Heart right ventricle (tissue), 16 donors: ENCODE results near the gene AKR1E2. TPM values are rescaled to one million over a fixed set of nuclear protein-coding genes. Genes with fewer than 3 reads are reported as not detected.

ENCODE experiments used
- ATAC-seq, 8 donors: fragments of 200-7000 bp; cut with Tn5 transposase; one replicate each; pipeline ENCODE4 v1.9.1; 2020; ENCODE audit warnings: mild to moderate bottlenecking in 8 of 8, moderate library complexity in 8 of 8, moderate number of reproducible peaks in 1 of 8
- DNase-seq, 2 donors: peaks; one replicate each; pipeline ENCODE4 v3.0.0-alpha.2; 2020
- H3K27ac ChIP-seq, 10 donors: fragments of 200-600 bp; sonication (generic) in 2 of 10; one replicate each; pipeline versions ENCODE4 v1.5.0 to v1.8.0; 2020 to 2022; ENCODE audit warnings: mild to moderate bottlenecking in 3 of 10
- H3K27me3 ChIP-seq, 7 donors: fragments of 200-600 bp; one replicate each; pipeline ENCODE4 v1.8.0; 2021 to 2022; ENCODE audit warnings: mild to moderate bottlenecking in 2 of 7
- H3K36me3 ChIP-seq, 9 donors: fragments of 200-600 bp; sonication (generic) in 1 of 9; one replicate each; pipeline versions ENCODE4 v1.5.0 to v1.8.0; 2020 to 2022; ENCODE audit warnings: mild to moderate bottlenecking in 2 of 9
- H3K4me1 ChIP-seq, 9 donors: fragments of 200-600 bp; sonication (generic) in 1 of 9; one replicate each; pipeline versions ENCODE4 v1.5.0 to v1.8.0; 2020 to 2022; ENCODE audit warnings: mild to moderate bottlenecking in 4 of 9
- H3K4me3 ChIP-seq, 10 donors: fragments of 200-600 bp; sonication (generic) in 2 of 10; one replicate each; pipeline versions ENCODE4 v1.5.0 to v1.8.0; 2020 to 2022; ENCODE audit warnings: mild to moderate bottlenecking in 7 of 10, moderate library complexity in 2 of 10
- H3K9me3 ChIP-seq, 11 donors: fragments of 200-600 bp in 10 of 11; sonication (generic) in 2 of 11; one replicate each; pipeline versions ENCODE4 v1.5.0 to v1.8.0; 2013 to 2022; ENCODE audit warnings: mild to moderate bottlenecking in 2 of 11, control low read depth in 1 of 11, moderate library complexity in 1 of 11
- whole genome bisulfite sequencing, 2 donors: extraction: QIAGEN DNeasy Blood & Tissue Kit; methylation state at CpG; one replicate each; pipeline ENCODE4 v1.1.7; 2013; ENCODE audit warnings: inconsistent platforms in 1 of 2; 5-methylcytosine and 5-hydroxymethylcytosine counted together
- intact Hi-C, 10 donors: fragments of 100-400 bp; cut with DNase I; formaldehyde crosslinking; loops; one replicate each; pipeline versions ENCODE4 v1.11.1 to v1.14.2; 2022
- polyA plus RNA-seq, 2 donors: library from polyadenylated mRNA; stranded (reverse); fragments of 200-250 nt; gene quantifications; one replicate each; pipeline ENCODE4 v1.2.3, GENCODE V29; 2013
- total RNA-seq, 10 donors: library from RNA; stranded (reverse); fragmentation: NEBNext Ultra II Directional in 3 of 10; extraction: Animal tissue kit (Norgen Biotek cat#: 25700) in 3 of 10; gene quantifications; one replicate each; pipeline versions ENCODE4 v1.2.1 to v1.2.4, GENCODE V29; 2021 to 2023
- TF ChIP-seq, protein P1 (sequence below), 9 donors: fragments of 200-600 bp; sonication (generic) in 2 of 9; IDR thresholded peaks; one replicate each; pipeline versions ENCODE4 v1.5.0 to v1.8.0; 2021 to 2022; ENCODE audit warnings: antibody characterized with exemption in 9 of 9, mild to moderate bottlenecking in 5 of 9, moderate library complexity in 1 of 9
- donor health status: Arrhythmogenic right ventricular cardiomyopathy.
- donor health status: ischemic (EF 13 %, LVEDD 7.1; RV severe dilation, severe dysfunction).
- donor health status: healthy with polysubstance abuse.
- donor health status: DM: no; HTN: yes; CAD: no.
- donor health status: DM: no; HTN: no; CAD: no.
- donor health status: ischemic (EF 25% LVEDD 6.9; RV normal size, moderate dysfunction).
- donor health status: ischemic (EF 25% LVEDD 5.7; RV mildly dilated, moderate dysfunction).
- donor health status: healthy.
- donor health status: DM: yes; HTN: yes; CAD: no.
- donor health status: Ischemic cardiomyopathy.
- donor health status: ischemic (EF 35%, LVEDD 5.7; RV mildly dilated, moderate dysfunction).
- donor health status: nonischemic (EF 11% LVEDD 7.7; RV severe dilation, severe dysfunction).
- donor health status: DM: yes; HTN: yes; CAD: no.
- donor health status: PGD.
- donor health status: ischemic (EF 29% LVEDD 5.4; RV normal size, mild dysfunction).
- donor health status: nonischemic (EF 23%, LVEDD 6.1; RV moderate dilation, normal function).

Gene AKR1E2
- total and polyA plus RNA-seq, 12 donors = 1.2 to 6.5 (median 4.1) TPM

DNA sequence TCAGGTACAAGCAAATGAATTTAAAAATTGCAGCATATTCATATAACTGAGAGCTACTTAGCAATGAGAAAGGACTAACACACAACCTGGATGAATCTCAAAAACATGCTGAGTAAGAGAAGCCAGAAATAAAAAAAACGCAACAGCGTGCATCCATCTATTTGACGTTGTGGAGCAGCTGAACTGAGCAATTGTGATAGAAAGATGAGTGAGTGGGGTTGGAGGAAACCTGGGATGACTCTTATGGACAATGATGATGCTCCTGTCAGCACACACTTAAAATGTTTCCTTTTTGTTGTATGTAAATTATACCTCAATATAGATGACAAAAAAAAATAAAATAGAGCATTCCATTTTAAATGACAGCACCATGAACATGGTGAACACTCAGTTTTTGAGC, 36.0 kb upstream of the AKR1E2 start:
- DNase-seq (no peak), ATAC-seq (no peak)
- intact Hi-C loops = no loop called here
- Histone ChIP-seq H3K27ac (no peak overlapping the region), H3K4me1 (no peaks in the 10 kb centered on the region), H3K4me3 (no peak overlapping the region), H3K36me3 (no peaks in the 10 kb centered on the region), H3K27me3 (peaks cover 0 to 9% (median 3%) of the 10 kb centered on the region in 7 donors), H3K9me3 (no peaks in the 10 kb centered on the region)
- TF ChIP-seq, protein P1, sequence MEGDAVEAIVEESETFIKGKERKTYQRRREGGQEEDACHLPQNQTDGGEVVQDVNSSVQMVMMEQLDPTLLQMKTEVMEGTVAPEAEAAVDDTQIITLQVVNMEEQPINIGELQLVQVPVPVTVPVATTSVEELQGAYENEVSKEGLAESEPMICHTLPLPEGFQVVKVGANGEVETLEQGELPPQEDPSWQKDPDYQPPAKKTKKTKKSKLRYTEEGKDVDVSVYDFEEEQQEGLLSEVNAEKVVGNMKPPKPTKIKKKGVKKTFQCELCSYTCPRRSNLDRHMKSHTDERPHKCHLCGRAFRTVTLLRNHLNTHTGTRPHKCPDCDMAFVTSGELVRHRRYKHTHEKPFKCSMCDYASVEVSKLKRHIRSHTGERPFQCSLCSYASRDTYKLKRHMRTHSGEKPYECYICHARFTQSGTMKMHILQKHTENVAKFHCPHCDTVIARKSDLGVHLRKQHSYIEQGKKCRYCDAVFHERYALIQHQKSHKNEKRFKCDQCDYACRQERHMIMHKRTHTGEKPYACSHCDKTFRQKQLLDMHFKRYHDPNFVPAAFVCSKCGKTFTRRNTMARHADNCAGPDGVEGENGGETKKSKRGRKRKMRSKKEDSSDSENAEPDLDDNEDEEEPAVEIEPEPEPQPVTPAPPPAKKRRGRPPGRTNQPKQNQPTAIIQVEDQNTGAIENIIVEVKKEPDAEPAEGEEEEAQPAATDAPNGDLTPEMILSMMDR (IDR thresholded peaks at IDR 0.05) = no peak
- 86 to 94% methylated on average over 3 of the region's 3 CpGs for WGBS, 2 donors

DNA sequence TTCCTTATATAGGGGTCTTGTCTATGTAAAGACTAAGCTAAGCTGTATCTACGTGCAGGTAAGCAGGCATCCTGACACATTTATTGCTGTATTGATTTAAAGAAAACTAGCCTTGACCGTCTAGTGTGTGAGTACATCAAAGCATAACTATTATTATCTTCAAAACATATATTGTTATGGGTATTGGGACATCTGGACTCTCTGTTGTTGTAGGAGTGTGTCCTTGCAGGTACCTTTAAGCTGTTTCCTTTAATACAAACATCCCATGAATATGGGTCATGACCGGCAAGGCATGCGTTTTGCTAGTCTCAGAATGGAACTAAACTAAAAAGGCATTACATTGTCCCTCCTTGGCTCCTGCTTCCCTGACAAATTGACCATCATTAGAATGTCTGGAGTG, 35.1 kb upstream of the AKR1E2 start:
- peaks cover 0 to 9% (median 3%) of the 10 kb centered on the region in 7 donors for H3K27me3 ChIP-seq
- 82% methylated on average over 4 of the region's 4 CpGs for WGBS, 2 donors
- no peaks in the 10 kb centered on the region for H3K36me3 ChIP-seq
- no peak for ATAC-seq
- intact Hi-C loops = no loop called here
- H3K4me1 ChIP-seq = no peaks in the 10 kb centered on the region
- DNase-seq = no peak
- TF ChIP-seq, protein P1 (IDR thresholded peaks at IDR 0.05) = no peak
- H3K4me3 ChIP-seq = no peak overlapping the region
- no peaks in the 10 kb centered on the region for H3K9me3 ChIP-seq
- no peak overlapping the region for H3K27ac ChIP-seq

DNA sequence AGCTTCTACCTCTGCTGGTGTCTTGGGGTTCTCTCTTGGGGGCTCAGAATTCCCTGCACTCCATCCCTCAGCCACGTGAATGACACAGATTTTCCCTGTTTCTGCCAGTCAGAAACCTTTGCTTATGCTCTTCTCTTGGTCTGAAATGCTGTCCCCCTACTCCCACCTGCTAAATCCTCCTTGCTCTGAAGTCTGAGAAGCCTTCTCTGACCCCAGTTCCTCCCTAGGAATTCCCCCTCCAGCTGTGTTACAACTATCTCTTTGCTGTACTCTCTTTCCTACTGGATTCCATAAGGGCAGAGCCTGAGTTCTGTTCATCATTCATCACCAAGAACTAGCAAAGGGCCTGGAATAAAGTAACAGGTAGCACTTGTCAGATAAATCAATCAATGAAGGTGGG, 33.6 kb upstream of the AKR1E2 start:
- Histone ChIP-seq H3K4me3 (no peak overlapping the region), H3K9me3 (no peaks in the 10 kb centered on the region), H3K27me3 (peaks cover 0 to 8% (median 0%) of the 10 kb centered on the region in 7 donors), H3K4me1 (no peaks in the 10 kb centered on the region), H3K36me3 (no peaks in the 10 kb centered on the region), H3K27ac (no peak overlapping the region)
- ATAC-seq (no peak), DNase-seq (no peak)
- intact Hi-C loops = no loop called here
- 42 to 58% methylated on average over 1 of the region's 1 CpG for WGBS, 2 donors
- TF ChIP-seq, protein P1 (IDR thresholded peaks at IDR 0.05) = no peak

DNA sequence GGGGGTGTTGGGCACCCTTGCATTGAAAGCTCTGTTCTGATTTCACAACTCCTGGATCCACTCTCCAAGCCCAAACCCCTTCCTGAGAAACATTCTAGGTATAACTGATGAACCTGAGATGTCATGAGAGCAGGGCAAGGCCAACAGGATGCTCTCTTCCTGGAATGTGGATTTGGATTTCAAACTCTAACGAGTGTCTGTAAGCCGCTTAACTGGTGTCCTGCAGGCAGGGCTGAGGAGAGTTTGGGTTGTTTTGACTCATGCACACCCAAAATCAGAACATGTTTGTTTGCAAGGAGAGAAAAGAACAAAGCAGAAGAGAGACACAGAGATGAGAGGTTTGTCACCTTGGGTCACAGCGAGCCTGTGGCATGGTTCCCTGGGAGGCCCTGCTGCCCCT, 24.6 kb upstream of the AKR1E2 start:
- TF ChIP-seq, protein P1 (IDR thresholded peaks at IDR 0.05) = no peak
- no peak for ATAC-seq
- intact Hi-C loops = no loop called here
- no peak for DNase-seq
- H3K4me3 ChIP-seq = no peak overlapping the region
- no peaks in the 10 kb centered on the region for H3K27me3 ChIP-seq
- H3K36me3 ChIP-seq = no peaks in the 10 kb centered on the region
- 87% methylated on average over 3 of the region's 3 CpGs for WGBS, 2 donors
- H3K9me3 ChIP-seq = no peaks in the 10 kb centered on the region
- H3K4me1 ChIP-seq = no peaks in the 10 kb centered on the region
- H3K27ac ChIP-seq = no peak overlapping the region
